NOMO-1 (cell line): ENCODE measurements around the gene TMC1.

Source experiments
- DNase-seq, 2 experiments: peaks; one replicate each; lab custom pipeline; 2025; ENCODE audit not compliant: unreplicated experiment in 2 of 2; lab: John Stamatoyannopoulos, UW

The TMC1 gene

DNA sequence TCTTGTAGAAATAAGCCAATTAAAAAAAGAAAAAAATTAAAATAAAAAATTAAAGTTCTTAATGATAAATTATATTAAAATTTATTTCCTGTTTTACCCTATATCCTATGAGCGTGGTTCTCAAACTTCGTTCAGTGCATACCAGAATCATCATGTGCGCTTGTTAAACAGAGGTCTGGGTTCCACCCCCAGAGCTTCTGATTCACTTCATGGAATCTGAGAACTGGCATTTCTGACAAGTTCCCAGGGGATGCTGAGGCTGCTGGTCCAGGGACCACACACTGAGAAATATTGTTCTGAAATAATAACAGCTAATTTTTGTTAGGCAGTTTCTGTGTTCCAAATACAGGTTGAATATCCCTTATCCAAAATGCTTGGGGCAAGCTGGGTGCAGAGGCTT is 79.3 kb downstream of the TMC1 start:
- DNase-seq, result no peak

DNA sequence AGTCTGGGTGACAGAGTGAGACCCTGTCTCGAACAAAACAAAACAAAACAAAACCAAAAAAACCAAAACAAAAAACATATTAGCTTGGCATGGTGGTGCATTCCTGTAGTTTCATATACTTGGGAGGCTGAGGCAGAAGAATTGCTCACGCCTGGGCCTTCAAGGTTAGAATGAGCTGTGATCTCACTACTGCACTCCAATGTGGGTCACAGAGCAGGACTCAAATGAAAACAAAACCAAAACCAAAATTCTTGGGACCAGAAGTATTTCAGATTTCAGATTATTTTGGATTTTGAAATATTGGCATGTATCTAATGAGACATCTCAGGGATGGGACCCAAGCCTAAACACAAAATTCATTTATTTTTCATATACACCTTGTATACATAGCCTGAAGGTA is 80.2 kb downstream of the TMC1 start:
- no peak for DNase-seq

- DNase-seq, result no peak
Measured at GRCh38 chr9:72612449-72612848, 91.0 kb downstream of the TMC1 start.

DNA sequence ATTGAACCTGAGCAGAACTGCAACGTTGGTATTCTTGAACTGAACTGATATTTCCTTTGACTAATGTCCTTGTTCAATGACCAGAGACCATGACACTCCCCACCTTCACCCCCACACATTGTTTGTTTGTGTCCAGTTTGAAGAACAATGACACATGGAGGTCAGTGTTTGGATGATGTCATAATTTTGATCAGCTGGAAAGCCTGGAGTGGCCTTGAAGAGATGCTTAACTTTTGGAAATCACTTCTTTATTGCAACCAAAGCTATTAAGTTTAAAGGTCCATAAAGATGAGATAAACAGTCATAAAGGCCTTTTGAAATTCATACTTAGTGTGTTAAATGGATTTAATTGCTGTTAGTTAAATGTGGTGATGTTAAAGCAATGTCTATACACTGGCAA is 92.7 kb downstream of the TMC1 start:
- DNase-seq, result no peak

DNA sequence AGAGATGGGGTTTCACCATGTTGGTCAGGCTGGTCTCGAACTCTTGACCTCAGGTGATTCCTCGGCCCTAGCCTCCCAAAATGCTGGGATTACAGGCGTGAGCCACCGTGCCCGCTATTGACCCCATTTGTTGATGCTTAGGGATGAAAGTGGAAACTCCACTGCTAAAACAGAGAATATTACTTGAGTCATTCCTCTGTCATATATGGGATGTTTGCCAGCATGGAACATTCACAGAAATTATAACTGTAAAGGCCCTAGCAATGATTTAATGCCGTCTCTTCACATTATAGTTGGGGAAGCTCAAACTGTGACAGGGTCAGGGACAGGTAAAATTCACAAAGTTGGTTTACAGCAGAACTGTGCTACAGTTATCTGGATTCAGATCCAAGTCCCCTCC is 94.5 kb downstream of the TMC1 start:
- no peak for DNase-seq

DNA sequence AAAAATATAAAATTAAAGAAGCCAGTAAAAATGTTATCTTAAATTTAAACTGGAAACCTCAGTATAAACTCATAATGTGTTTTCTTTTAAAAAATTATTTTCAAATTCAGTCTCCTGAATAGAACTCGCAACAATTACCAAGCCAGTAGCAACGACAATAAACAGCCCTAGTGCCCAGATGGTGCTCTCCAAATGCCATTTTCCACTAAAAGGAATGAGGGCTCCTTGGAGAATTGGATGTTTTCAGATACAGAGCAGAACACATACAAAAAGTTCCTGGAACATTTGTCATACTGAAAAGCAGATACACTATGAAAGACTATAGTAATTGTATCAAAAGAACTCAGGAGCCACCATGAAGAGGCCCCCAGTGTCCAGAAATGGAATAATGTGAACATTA is 97.4 kb downstream of the TMC1 start:
- DNase-seq, result no peak

GRCh38 chr9:72622186-72622585 is 100.8 kb downstream of the TMC1 start:
- DNase-seq, result no peak

- DNase-seq, result no peak
Measured at GRCh38 chr9:72623156-72623555, 101.7 kb downstream of the TMC1 start.

DNA sequence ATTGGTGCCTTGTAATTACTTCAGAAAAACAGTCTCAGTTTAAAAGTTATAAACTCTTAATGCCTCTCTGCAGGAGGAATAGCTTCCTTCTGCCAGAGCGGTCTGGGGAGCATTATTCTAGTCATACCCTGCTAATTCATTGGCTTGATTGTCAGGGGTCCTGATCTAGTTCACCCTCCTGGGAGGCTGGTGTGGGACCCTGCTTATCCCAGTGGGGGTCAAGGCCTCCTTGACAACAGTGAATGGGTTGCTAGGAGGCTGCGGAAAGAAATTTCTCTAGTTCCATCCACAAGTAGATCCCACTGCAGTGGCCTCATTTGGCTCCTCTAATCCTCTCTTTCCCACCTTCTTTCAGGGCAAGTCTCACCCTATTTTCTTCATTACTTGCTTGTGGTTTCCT is 105.7 kb downstream of the TMC1 start:
- DNase-seq, result no peak

GRCh38 chr9:72627956-72628540 is 106.6 kb downstream of the TMC1 start:
- DNase-seq, result no peak

DNA sequence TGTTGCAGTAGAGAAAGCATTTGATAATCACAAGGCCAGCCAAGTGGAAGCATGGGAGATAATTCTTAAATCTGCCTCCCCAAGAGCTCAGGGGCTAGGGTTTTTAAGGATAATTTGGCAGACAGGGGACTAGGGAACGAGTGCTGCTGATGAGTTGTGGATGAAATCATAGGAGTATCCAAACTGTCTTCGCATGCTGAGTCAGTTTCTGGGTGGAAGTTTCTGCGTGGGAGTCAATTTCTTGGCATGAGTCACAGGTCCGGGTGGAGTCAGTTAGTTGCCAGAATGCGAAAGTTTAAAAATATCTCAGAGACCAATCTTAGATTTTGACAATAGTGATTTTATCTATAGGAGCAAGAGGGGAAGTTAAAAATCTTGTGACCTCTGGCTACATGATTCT is 112.6 kb downstream of the TMC1 start:
- no peak for DNase-seq

DNA sequence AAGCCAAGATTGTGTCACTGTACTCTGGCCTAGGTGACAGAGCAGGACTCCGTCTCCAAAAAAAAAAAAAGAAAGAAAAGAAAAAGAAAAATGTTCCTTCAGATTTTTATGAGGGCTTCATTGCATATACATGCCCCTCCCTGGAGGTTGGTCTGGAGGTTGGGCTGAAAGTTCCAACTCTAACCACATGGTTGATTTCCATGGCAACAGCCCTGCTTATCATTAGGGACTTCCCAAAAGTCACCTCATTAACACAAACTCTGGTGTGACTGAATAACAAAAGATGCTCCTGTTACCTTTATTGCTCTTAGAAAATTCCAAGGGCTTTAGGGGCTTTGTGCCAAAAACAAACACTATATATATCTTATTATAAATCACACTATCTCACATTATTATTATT is 113.8 kb downstream of the TMC1 start:
- DNase-seq, result no peak

DNA sequence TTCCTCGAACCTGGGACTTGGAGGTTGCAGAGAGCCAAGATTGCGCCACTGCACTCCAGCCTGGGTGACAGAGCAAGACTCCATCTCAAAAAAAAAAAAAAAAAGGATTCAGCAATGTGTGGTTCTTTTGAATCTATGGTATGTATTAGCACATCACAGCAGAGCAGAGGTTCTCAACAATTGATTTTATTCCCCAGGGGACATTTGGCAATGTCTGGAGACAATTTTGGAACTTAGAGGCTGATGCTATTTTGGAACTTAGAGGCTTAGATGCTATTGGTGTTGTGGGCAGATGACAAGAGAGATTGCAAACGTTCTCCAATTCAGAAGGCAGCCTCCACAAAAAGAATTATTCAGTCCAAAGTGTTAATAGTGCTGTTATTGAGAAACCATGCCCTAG is 115.2 kb downstream of the TMC1 start:
- DNase-seq, result no peak

GRCh38 chr9:72643651-72644050 is 122.2 kb downstream of the TMC1 start:
- no peak for DNase-seq

DNA sequence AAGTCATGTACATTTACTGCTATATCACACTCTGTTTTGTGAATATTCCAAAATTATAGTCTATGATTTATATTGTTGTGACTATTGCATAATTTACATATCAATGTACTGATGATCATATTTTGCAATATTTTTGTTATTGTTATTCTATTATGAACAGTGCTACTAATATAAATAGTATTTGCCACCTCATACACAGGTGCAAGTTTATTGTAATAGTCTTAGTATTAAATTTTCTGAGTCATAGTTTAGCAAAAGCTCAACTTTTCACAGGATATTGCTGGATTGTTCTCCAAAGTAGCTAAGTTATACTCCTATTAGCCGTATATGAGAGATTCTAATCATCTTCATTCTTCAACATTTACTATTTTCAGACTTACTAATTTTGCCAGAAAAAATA is 124.7 kb downstream of the TMC1 start:
- no peak for DNase-seq

- DNase-seq, result peak; percentile 8 to 73
Measured at GRCh38 chr9:72648324-72649126, 127.1 kb downstream of the TMC1 start.

DNA sequence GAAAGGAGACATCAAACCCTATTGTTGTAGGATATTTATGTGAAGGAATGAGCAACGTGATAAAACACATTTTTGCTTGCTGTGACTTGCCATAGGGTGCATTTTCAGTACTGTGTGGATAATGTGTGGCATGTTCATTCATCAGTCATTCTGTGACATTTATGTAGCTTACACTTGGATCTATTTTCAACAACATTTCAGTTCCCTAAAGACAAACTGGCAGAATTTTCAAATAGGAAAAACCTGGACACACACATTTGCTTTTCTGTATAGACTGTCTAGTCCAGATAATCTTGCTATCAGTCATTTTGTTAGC is 127.7 kb downstream of the TMC1 start:
- DNase-seq, result no peak

- DNase-seq, result no peak
Measured at GRCh38 chr9:72650206-72650605, 128.8 kb downstream of the TMC1 start.

- DNase-seq, result no peak
Measured at GRCh38 chr9:72656021-72656420, 134.6 kb downstream of the TMC1 start.

- no peak for DNase-seq
Measured at GRCh38 chr9:72657023-72657422, 135.6 kb downstream of the TMC1 start.

DNA sequence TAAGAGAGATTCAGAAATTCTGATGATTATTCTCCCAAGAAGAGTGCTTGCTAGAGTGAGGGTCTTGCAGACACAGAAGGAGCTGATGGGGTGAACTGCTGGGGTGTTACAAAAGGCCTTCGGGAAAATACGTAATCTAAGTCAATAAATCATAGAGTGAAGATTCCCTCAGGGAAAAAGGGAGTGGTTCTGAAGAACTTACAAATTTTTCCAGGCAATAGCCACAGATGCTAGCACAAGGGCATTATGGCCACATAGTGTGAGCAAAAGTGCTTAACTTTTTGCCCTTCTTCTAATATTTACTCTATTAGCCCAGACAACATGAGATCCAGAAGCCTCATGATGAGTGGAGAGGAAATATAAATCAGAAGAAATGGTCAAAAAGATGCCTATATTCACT is 137.3 kb downstream of the TMC1 start:
- DNase-seq, result no peak

DNA sequence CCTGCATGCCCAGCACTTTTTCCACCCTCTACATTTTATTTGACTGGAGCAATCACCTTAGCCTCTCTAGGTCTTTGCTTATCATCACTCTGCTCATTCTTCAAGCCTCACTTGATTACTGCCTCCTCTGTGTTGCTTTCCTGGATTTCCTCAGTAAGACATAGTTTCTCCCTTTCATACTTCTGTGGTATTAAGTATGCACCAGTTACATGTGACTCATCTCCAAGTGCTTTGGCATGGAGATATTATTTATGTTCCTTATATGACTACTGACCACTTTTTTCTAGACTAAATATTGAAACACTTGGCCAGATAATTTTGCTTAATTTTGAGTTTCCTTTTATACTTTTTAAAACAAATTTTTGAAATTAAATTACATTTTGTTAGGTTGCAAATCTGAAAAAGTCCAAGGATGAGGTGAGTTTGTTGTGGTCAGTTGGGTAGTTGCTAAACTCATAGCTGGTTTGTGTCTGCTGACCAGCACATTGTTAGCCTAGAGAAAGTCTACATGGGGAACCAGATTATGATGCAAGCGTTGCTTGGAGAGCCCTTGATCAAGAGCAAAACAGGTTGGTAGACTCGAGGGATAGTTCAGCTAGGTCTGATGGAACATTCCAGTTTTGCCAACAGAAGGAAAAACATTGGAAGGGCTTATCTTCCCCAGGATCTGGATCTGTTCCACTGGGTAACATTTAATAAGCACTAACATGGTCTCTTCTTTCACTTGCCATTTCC is 140.2 kb downstream of the TMC1 start:
- DNase-seq, result peak in 1 of 2 experiments; percentile 6
